OCI-LY7 (cell line): ENCODE results near the gene JPH3.

Source experiments
- CTCF ChIP-seq: fragments of 200-600 bp; sonication (generic); conservative IDR thresholded peaks from 2 replicates; pipeline ENCODE4 v1.5.1; 2014; ENCODE audit warnings: mild to moderate bottlenecking, antibody characterized with exemption, low read length, moderate library complexity, mixed read lengths
- EZH2phosphoT487 ChIP-seq: fragments of 200-600 bp; sonication (generic); IDR thresholded peaks from 2 replicates; pipeline ENCODE4 v1.6.1; 2018; ENCODE audit warnings: low read depth, borderline replicate concordance, mild to moderate bottlenecking, mixed run types, antibody characterized with exemption, low read length, moderate library complexity, mixed read lengths

GRCh38 chr16:87684711-87685404 is 82.5 kb downstream of the JPH3 start:
- TF ChIP-seq CTCF: no peak
- no peak for TF ChIP-seq EZH2phosphoT487
